ENCODE results near the gene BOK. TPM values are rescaled to one million over a fixed set of nuclear protein-coding genes. Genes with fewer than 3 reads are reported as not detected.

The BOK gene
- 56.4 TPM for total RNA-seq
- long read RNA-seq, transcript BOK-201 (5 exons, 2,657 nt), result major isoform, 95 of 200 reads
- long read RNA-seq, partial matches to known transcripts, result 72 of 200 reads
- long read RNA-seq, other reads (novel, unspliced or antisense), result 33 of 200 reads

GRCh38 chr2:241558532-241559322 is at the start of gene BOK:
Gene BOK, plus strand, starts transcription at chr2:241558745. Its CDS starts 739 bp downstream, at chr2:241559484.
- H3K4me1 ChIP-seq, result peaks cover 33% of the 10 kb centered on the region
- DNase-seq, result peak; percentile 90
- no peaks in the 10 kb centered on the region for H3K9me3 ChIP-seq
- H3K4me3 ChIP-seq, result peak within 1 kb of the TSS; percentile 69
- H3K27ac ChIP-seq, result peak within 1 kb of the TSS; percentile 68
- H3K27me3 ChIP-seq, result no peaks in the 10 kb centered on the region
- peaks cover 2% of the 10 kb centered on the region for H3K36me3 ChIP-seq
- TF ChIP-seq CTCF (IDR thresholded peaks at IDR 0.05), result no peak
- peak; percentile 76 for ATAC-seq
- intact Hi-C loops (cut with DNase I), result no loop called here

GRCh38 chr2:241509155-241509784 is 49.3 kb upstream of the BOK start:
- Histone ChIP-seq H3K4me1 (peaks cover 26% of the 10 kb centered on the region), H3K4me3 (peak overlapping the region; percentile 89), H3K36me3 (no peaks in the 10 kb centered on the region), H3K27ac (peak overlapping the region; percentile 92), H3K27me3 (no peaks in the 10 kb centered on the region), H3K9me3 (no peaks in the 10 kb centered on the region)
- DNase-seq (no peak), ATAC-seq (peak; percentile 1)
- intact Hi-C loops (cut with DNase I), result no loop called here
- TF ChIP-seq CTCF (IDR thresholded peaks at IDR 0.05), result no peak

- Histone ChIP-seq H3K9me3 (no peaks in the 10 kb centered on the region), H3K27me3 (no peaks in the 10 kb centered on the region), H3K27ac (no peak overlapping the region), H3K36me3 (no peaks in the 10 kb centered on the region), H3K4me3 (no peak overlapping the region), H3K4me1 (peaks cover 19% of the 10 kb centered on the region)
- TF ChIP-seq CTCF (IDR thresholded peaks at IDR 0.05), result no peak
- DNase-seq, result no peak
- intact Hi-C loops (cut with DNase I), result no loop called here
- ATAC-seq, result no peak
Measured at GRCh38 chr2:241511091-241511741, 47.3 kb upstream of the BOK start.

- Histone ChIP-seq H3K27me3 (no peaks in the 10 kb centered on the region), H3K4me1 (peaks cover 3% of the 10 kb centered on the region), H3K36me3 (no peaks in the 10 kb centered on the region), H3K27ac (no peak overlapping the region), H3K9me3 (no peaks in the 10 kb centered on the region), H3K4me3 (no peak overlapping the region)
- DNase-seq (no peak), ATAC-seq (no peak)
- TF ChIP-seq CTCF (IDR thresholded peaks at IDR 0.05), result no peak
- intact Hi-C loops (cut with DNase I), result no loop called here
Measured at GRCh38 chr2:241514553-241514952, 44.0 kb upstream of the BOK start.

GRCh38 chr2:241514986-241515737 is 43.4 kb upstream of the BOK start:
- TF ChIP-seq CTCF (IDR thresholded peaks at IDR 0.05), result no peak
- Histone ChIP-seq H3K36me3 (no peaks in the 10 kb centered on the region), H3K9me3 (no peaks in the 10 kb centered on the region), H3K27ac (no peak overlapping the region), H3K4me1 (no peaks in the 10 kb centered on the region), H3K27me3 (no peaks in the 10 kb centered on the region), H3K4me3 (no peak overlapping the region)
- DNase-seq, result no peak
- ATAC-seq, result no peak
- intact Hi-C loops (cut with DNase I), result no loop called here

All from upper lobe of right lung (tissue), 1 donor.